HCT116 (cell line): Measurements from ENCODE around the gene ITPKB.

Experiments
- CTCF ChIP-seq, 3 experiments: fragments of 200-600 bp in 1 of 3; sonication (generic) in 1 of 3; IDR thresholded peaks in 2 of 3; conservative IDR thresholded peaks in 1 of 3; 2 replicates each; pipeline ENCODE4 v1.5.1; 2012 to 2017; ENCODE audit warnings: low read depth in 2 of 3, low read length in 2 of 3, antibody characterized with exemption in 1 of 3, borderline replicate concordance in 1 of 3, control low read depth in 1 of 3, mild to moderate bottlenecking in 1 of 3, mixed read lengths in 1 of 3, mixed run types in 1 of 3, moderate library complexity in 1 of 3; ENCODE audit not compliant: insufficient read depth in 1 of 3
- EZH2 ChIP-seq: fragments of 200-600 bp; sonication (generic); IDR thresholded peaks from 2 replicates; pipeline ENCODE4 v1.6.1; 2017; ENCODE audit warnings: antibody characterized with exemption, mixed run types
- POLR2A ChIP-seq: IDR thresholded peaks from 2 replicates; pipeline ENCODE4 v1.7.0; 2011; ENCODE audit warnings: borderline replicate concordance; ENCODE audit not compliant: insufficient read depth, insufficient read length; ENCODE audit errors: extremely low read depth
- POLR2AphosphoS5 ChIP-seq: IDR thresholded peaks from 2 replicates; pipeline ENCODE4 v1.6.1; 2011; ENCODE audit warnings: mild to moderate bottlenecking, low read depth, low read length, moderate library complexity
- RAD21 ChIP-seq: IDR thresholded peaks from 2 replicates; pipeline ENCODE4 v1.6.1; 2012; ENCODE audit warnings: low read depth, mild to moderate bottlenecking
- SIN3A ChIP-seq: IDR thresholded peaks from 2 replicates; pipeline ENCODE4 v1.6.1; 2012; ENCODE audit warnings: low read depth
- SP1 ChIP-seq: IDR thresholded peaks from 2 replicates; pipeline ENCODE4 v1.6.1; 2012; ENCODE audit warnings: low read depth
- ZFX ChIP-seq: fragments of 450-650 bp; IDR thresholded peaks from 2 replicates; pipeline ENCODE4 v1.6.1; 2017
- TF ChIP-seq, protein P1 (sequence below): IDR thresholded peaks from 2 replicates; pipeline ENCODE4 v1.6.1; 2012; ENCODE audit warnings: low read depth
- TF ChIP-seq, protein P2 (sequence below): IDR thresholded peaks from 2 replicates; pipeline ENCODE4 v1.6.1; 2012
- TF ChIP-seq, protein P3 (sequence below): IDR thresholded peaks from 2 replicates; pipeline ENCODE4 v1.6.1; 2011; ENCODE audit warnings: mild to moderate bottlenecking, low read length, moderate library complexity; ENCODE audit not compliant: insufficient replicate concordance; ENCODE audit errors: extremely low read depth

DNA sequence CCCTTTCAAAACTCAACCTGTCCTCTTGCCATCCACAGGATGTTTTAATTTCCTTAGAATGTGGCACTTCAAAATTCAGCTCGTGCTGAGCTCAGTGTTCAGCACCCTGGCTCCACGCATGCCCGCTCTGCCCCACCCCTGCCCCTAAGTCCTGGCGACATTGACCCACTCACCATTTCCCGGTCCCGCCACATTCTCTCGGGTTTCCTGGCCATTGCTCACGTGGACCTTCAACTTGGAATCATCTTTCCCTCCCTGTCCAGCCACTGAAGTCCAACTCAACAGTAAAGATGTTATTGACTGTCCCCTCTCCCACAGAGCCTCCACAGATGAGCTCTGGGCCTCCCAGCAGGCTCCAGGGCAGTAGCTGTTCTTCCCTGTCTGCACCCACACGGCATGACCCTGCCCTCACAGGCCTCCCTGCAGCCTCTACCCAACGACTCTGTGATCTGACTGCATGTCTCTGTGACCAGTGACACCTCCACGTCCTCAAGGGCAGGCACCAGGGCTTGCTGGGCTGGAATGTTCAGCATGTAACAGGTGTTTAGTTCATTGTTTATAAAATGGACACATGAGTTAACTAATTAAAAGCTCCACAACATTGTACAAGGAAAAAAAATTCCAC, 53.8 kb downstream of the ITPKB start:
- no peak for TF ChIP-seq ZFX
- TF ChIP-seq POLR2AphosphoS5 = no peak
- TF ChIP-seq SIN3A = no peak
- no peak for TF ChIP-seq POLR2A
- TF ChIP-seq CTCF (IDR thresholded peaks at IDR 0.05 in 2 of 3, conservative IDR thresholded peaks at IDR 0.05 in 1 of 3; ENCODE audit: borderline replicate concordance in 1 of 3, insufficient read depth in 1 of 3, low read depth in 2 of 3, low read length in 2 of 3) = no peak
- TF ChIP-seq, protein P1, sequence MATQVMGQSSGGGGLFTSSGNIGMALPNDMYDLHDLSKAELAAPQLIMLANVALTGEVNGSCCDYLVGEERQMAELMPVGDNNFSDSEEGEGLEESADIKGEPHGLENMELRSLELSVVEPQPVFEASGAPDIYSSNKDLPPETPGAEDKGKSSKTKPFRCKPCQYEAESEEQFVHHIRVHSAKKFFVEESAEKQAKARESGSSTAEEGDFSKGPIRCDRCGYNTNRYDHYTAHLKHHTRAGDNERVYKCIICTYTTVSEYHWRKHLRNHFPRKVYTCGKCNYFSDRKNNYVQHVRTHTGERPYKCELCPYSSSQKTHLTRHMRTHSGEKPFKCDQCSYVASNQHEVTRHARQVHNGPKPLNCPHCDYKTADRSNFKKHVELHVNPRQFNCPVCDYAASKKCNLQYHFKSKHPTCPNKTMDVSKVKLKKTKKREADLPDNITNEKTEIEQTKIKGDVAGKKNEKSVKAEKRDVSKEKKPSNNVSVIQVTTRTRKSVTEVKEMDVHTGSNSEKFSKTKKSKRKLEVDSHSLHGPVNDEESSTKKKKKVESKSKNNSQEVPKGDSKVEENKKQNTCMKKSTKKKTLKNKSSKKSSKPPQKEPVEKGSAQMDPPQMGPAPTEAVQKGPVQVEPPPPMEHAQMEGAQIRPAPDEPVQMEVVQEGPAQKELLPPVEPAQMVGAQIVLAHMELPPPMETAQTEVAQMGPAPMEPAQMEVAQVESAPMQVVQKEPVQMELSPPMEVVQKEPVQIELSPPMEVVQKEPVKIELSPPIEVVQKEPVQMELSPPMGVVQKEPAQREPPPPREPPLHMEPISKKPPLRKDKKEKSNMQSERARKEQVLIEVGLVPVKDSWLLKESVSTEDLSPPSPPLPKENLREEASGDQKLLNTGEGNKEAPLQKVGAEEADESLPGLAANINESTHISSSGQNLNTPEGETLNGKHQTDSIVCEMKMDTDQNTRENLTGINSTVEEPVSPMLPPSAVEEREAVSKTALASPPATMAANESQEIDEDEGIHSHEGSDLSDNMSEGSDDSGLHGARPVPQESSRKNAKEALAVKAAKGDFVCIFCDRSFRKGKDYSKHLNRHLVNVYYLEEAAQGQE = no peak
- TF ChIP-seq RAD21 = no peak
- TF ChIP-seq EZH2 = no peak
- no peak for TF ChIP-seq SP1
- TF ChIP-seq, protein P2, sequence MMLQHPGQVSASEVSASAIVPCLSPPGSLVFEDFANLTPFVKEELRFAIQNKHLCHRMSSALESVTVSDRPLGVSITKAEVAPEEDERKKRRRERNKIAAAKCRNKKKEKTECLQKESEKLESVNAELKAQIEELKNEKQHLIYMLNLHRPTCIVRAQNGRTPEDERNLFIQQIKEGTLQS = no peak
- TF ChIP-seq, protein P3, sequence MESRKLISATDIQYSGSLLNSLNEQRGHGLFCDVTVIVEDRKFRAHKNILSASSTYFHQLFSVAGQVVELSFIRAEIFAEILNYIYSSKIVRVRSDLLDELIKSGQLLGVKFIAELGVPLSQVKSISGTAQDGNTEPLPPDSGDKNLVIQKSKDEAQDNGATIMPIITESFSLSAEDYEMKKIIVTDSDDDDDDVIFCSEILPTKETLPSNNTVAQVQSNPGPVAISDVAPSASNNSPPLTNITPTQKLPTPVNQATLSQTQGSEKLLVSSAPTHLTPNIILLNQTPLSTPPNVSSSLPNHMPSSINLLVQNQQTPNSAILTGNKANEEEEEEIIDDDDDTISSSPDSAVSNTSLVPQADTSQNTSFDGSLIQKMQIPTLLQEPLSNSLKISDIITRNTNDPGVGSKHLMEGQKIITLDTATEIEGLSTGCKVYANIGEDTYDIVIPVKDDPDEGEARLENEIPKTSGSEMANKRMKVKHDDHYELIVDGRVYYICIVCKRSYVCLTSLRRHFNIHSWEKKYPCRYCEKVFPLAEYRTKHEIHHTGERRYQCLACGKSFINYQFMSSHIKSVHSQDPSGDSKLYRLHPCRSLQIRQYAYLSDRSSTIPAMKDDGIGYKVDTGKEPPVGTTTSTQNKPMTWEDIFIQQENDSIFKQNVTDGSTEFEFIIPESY = no peak
